SK-N-SH treated with all-trans-retinoic acid at 6 μM for 48 hours (cell line): ENCODE data around the gene CYP46A1.

Experiments used
- ATAC-seq: fragments of 200-7000 bp; cut with Tn5 transposase; 3 replicates; pipeline ENCODE4 v1.9.1; 2020; ENCODE audit warnings: mild to moderate bottlenecking, moderate library complexity
- BACH2 ChIP-seq: fragments of 250-450 bp; sonication (Bioruptor Pico); IDR thresholded peaks from 2 replicates; pipeline ENCODE4 v1.9.0; 2021; ENCODE audit warnings: mild to moderate bottlenecking, borderline replicate concordance
- ESRRG ChIP-seq: fragments of 250-450 bp; sonication (Bioruptor Pico); IDR thresholded peaks from 2 replicates; pipeline ENCODE4 v1.6.1; 2021; ENCODE audit warnings: mild to moderate bottlenecking
- GLIS3 ChIP-seq: fragments of 250-450 bp; sonication (Bioruptor Pico); IDR thresholded peaks from 2 replicates; pipeline ENCODE4 v1.5.0; 2020; ENCODE audit warnings: mild to moderate bottlenecking, moderate library complexity
- ISL1 ChIP-seq: fragments of 250-450 bp; sonication (Bioruptor Pico); IDR thresholded peaks from 2 replicates; pipeline ENCODE4 v2.1.2; 2022; ENCODE audit warnings: mild to moderate bottlenecking, moderate library complexity
- OSR1 ChIP-seq: fragments of 250-450 bp; sonication (Bioruptor Pico); IDR thresholded peaks from 2 replicates; pipeline ENCODE4 v1.8.0; 2022; ENCODE audit warnings: moderate library complexity, mild to moderate bottlenecking, inconsistent platforms
- PPARA ChIP-seq: fragments of 250-450 bp; sonication (Bioruptor Pico); IDR thresholded peaks from 2 replicates; pipeline ENCODE4 v1.5.0; 2020; ENCODE audit warnings: mild to moderate bottlenecking, borderline replicate concordance
- RARB ChIP-seq: fragments of 250-450 bp; sonication (Bioruptor Pico); IDR thresholded peaks from 2 replicates; pipeline ENCODE4 v1.8.0; 2021; ENCODE audit warnings: mild to moderate bottlenecking, moderate library complexity
- SNAI2 ChIP-seq: fragments of 250-450 bp; sonication (Bioruptor Pico); IDR thresholded peaks from 2 replicates; pipeline ENCODE4 v1.5.0; 2020; ENCODE audit warnings: mild to moderate bottlenecking, moderate library complexity
- TCF4 ChIP-seq: fragments of 250-450 bp; sonication (Bioruptor Pico); IDR thresholded peaks from 2 replicates; pipeline ENCODE4 v1.8.0; 2021; ENCODE audit warnings: mild to moderate bottlenecking, moderate library complexity, borderline replicate concordance
- TOX ChIP-seq: fragments of 250-450 bp; sonication (Bioruptor Pico); IDR thresholded peaks from 2 replicates; pipeline ENCODE4 v1.8.0; 2021; ENCODE audit warnings: mild to moderate bottlenecking, moderate library complexity, borderline replicate concordance
- ZC3H10 ChIP-seq: fragments of 250-450 bp; sonication (Bioruptor Pico); IDR thresholded peaks from 2 replicates; pipeline ENCODE4 v1.5.1; 2021; ENCODE audit warnings: mild to moderate bottlenecking, moderate library complexity
- ZFP3 ChIP-seq: fragments of 250-450 bp; sonication (Bioruptor Pico); IDR thresholded peaks from 2 replicates; pipeline ENCODE4 v1.5.0; 2020; ENCODE audit warnings: mild to moderate bottlenecking, moderate library complexity
- ZFP30 ChIP-seq: fragments of 450-650 bp; formaldehyde crosslinking; IDR thresholded peaks from 2 replicates; pipeline ENCODE4 v1.5.0; 2022; ENCODE audit warnings: mild to moderate bottlenecking, moderate library complexity
- ZNF565 ChIP-seq: fragments of 450-650 bp; formaldehyde crosslinking; conservative IDR thresholded peaks from 2 replicates; pipeline ENCODE4 v1.5.0; 2020; ENCODE audit warnings: low read depth, mild to moderate bottlenecking, moderate library complexity
- ZNF70 ChIP-seq: fragments of 450-650 bp; formaldehyde crosslinking; IDR thresholded peaks from 2 replicates; pipeline ENCODE4 v1.5.0; 2020; ENCODE audit warnings: mild to moderate bottlenecking, moderate library complexity
- TF ChIP-seq, protein P1 (sequence below): fragments of 250-450 bp; sonication (Bioruptor Pico); IDR thresholded peaks from 2 replicates; pipeline ENCODE4 v1.8.0; 2020; ENCODE audit warnings: mild to moderate bottlenecking, moderate library complexity, borderline replicate concordance
- TF ChIP-seq, protein P2 (sequence below): fragments of 250-450 bp; sonication (Bioruptor Pico); IDR thresholded peaks from 2 replicates; pipeline ENCODE4 v1.8.0; 2021; ENCODE audit warnings: low read depth, mild to moderate bottlenecking, moderate library complexity, borderline replicate concordance
- TF ChIP-seq, protein P3 (sequence below): fragments of 250-450 bp; sonication (Bioruptor Pico); IDR thresholded peaks from 2 replicates; pipeline ENCODE4 v1.5.1; 2021; ENCODE audit warnings: mild to moderate bottlenecking, moderate library complexity
- TF ChIP-seq, protein P4 (sequence below): fragments of 250-450 bp; sonication (Bioruptor Pico); IDR thresholded peaks from 2 replicates; pipeline ENCODE4 v1.5.1; 2020; ENCODE audit warnings: low read depth, mild to moderate bottlenecking, moderate library complexity

The CYP46A1 gene

DNA sequence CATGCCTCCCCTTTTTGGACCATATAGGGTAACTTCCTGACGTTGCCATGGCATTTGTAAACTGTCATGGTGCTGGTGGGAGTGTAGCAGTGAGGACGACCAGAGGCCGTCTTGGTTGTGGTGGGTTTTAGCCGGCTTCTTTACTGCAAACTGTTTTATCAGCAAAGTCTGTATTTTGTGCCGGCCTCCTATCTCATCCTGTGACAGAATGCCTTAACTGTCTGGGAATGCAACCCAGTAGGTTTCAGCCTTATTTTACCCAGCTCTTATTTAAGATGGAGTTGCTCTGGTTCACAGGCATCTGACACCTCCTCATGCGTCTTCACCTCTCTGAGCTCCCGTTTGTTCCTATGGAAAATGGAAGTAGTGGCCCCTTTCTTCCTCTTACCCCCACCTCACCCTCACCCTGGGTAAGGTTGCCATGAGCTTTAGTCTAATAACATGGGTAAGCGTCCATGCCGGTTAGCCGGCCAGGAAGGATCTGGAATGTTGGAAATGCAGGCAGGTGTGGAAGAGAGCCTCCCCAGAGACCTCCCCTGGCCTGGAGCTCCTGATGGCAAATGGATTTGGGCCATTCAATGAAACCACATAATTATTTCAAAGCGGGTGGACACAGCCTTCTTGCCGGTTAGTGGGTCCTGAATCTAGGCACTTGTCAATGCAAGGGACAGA lies 20.6 kb upstream of the CYP46A1 start:
- TF ChIP-seq ESRRG (CRISPR knock-in tag) = no peak
- ATAC-seq = no peak

DNA sequence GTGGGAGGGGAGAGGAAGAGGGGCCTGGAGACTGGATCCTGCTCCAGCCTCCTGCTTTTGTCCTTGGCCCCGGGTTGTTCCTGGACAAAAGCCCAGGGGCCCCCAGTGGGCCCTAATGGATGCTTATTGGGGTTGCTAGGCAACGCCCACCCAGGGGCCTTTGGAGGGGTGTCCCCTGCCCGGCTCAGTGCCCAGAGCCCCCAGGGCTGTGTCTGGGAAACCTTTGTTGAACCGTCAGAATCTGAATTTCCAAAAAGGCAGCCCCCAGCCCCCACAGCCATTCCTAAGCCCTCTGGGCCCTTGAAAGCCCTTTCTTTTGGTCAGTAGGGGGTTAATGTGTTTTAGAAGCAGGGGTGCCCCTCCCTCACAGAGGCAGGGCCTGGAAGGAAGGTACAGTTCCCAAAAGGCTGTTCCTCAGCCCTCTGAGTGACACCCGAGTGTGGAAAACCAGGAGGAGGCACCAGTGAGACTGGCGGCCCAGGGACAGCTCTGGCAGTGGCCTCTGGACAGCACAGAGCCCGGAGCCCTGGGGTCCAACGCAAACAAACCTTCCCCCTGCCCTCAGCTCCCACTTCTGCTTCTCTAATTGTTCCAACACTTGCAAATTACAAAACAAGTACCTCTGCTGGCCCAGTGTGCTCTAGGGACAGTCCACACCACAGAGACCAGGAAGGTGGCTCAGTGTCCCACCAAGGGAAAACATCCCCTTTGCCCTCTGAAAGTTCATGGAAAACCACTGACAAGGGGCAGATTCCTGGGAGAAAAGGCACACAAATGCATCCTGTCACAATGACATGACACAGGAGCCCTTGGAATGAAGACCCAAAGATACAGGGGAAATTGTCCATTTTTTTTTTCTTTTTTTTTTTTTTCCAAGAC lies 19.8 kb upstream of the CYP46A1 start:
- TF ChIP-seq ISL1 (CRISPR knock-in tag) (peak; percentile 29; the same call in 1 of the 2 replicates), ZFP3 (CRISPR knock-in tag) (no peak)
- TF ChIP-seq, all 23 proteins: peak for 1
- ATAC-seq = peak; percentile 45

DNA sequence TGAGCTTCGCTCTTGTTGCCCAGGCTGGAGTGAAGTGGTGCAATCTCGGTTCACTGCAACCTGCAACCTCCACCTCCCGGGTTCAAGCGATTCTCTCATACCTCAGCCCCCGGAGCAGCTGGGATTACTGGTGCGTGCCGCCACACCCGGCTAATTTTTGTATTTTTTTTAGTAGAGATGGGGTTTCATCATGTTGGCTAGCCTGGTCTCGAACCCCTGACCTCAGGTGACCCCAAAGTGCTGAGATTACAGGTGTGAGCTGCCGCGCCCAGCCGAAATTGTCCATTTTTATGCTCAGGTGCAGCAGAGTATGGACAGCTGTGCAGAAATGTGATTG lies 19.2 kb upstream of the CYP46A1 start:
- ATAC-seq = no peak; the same call in 2 of the 3 replicates
- TF ChIP-seq, protein P1, sequence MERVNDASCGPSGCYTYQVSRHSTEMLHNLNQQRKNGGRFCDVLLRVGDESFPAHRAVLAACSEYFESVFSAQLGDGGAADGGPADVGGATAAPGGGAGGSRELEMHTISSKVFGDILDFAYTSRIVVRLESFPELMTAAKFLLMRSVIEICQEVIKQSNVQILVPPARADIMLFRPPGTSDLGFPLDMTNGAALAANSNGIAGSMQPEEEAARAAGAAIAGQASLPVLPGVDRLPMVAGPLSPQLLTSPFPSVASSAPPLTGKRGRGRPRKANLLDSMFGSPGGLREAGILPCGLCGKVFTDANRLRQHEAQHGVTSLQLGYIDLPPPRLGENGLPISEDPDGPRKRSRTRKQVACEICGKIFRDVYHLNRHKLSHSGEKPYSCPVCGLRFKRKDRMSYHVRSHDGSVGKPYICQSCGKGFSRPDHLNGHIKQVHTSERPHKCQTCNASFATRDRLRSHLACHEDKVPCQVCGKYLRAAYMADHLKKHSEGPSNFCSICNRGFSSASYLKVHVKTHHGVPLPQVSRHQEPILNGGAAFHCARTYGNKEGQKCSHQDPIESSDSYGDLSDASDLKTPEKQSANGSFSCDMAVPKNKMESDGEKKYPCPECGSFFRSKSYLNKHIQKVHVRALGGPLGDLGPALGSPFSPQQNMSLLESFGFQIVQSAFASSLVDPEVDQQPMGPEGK = no peak
- no peak for TF ChIP-seq RARB (CRISPR knock-in tag)
- no peak for TF ChIP-seq ZC3H10 (CRISPR knock-in tag)
- no peak for TF ChIP-seq OSR1 (CRISPR knock-in tag)
- TF ChIP-seq BACH2 (CRISPR knock-in tag) = no peak
- no peak for TF ChIP-seq TCF4 (CRISPR knock-in tag)
- TF ChIP-seq, protein P2, sequence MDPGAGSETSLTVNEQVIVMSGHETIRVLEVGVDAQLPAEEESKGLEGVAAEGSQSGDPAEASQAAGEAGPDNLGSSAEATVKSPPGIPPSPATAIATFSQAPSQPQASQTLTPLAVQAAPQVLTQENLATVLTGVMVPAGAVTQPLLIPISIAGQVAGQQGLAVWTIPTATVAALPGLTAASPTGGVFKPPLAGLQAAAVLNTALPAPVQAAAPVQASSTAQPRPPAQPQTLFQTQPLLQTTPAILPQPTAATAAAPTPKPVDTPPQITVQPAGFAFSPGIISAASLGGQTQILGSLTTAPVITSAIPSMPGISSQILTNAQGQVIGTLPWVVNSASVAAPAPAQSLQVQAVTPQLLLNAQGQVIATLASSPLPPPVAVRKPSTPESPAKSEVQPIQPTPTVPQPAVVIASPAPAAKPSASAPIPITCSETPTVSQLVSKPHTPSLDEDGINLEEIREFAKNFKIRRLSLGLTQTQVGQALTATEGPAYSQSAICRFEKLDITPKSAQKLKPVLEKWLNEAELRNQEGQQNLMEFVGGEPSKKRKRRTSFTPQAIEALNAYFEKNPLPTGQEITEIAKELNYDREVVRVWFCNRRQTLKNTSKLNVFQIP (CRISPR knock-in tag) = no peak
- TF ChIP-seq PPARA (CRISPR knock-in tag) = no peak
- TF ChIP-seq SNAI2 (CRISPR knock-in tag) = no peak
- TF ChIP-seq ZFP3 (CRISPR knock-in tag) = no peak
- TF ChIP-seq, protein P3, sequence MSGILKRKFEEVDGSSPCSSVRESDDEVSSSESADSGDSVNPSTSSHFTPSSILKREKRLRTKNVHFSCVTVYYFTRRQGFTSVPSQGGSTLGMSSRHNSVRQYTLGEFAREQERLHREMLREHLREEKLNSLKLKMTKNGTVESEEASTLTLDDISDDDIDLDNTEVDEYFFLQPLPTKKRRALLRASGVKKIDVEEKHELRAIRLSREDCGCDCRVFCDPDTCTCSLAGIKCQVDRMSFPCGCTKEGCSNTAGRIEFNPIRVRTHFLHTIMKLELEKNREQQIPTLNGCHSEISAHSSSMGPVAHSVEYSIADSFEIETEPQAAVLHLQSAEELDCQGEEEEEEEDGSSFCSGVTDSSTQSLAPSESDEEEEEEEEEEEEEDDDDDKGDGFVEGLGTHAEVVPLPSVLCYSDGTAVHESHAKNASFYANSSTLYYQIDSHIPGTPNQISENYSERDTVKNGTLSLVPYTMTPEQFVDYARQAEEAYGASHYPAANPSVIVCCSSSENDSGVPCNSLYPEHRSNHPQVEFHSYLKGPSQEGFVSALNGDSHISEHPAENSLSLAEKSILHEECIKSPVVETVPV = no peak
- TF ChIP-seq, protein P4, sequence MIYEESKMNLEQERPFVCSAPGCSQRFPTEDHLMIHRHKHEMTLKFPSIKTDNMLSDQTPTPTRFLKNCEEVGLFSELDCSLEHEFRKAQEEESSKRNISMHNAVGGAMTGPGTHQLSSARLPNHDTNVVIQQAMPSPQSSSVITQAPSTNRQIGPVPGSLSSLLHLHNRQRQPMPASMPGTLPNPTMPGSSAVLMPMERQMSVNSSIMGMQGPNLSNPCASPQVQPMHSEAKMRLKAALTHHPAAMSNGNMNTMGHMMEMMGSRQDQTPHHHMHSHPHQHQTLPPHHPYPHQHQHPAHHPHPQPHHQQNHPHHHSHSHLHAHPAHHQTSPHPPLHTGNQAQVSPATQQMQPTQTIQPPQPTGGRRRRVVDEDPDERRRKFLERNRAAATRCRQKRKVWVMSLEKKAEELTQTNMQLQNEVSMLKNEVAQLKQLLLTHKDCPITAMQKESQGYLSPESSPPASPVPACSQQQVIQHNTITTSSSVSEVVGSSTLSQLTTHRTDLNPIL (CRISPR knock-in tag) = no peak
- TF ChIP-seq GLIS3 = no peak

DNA sequence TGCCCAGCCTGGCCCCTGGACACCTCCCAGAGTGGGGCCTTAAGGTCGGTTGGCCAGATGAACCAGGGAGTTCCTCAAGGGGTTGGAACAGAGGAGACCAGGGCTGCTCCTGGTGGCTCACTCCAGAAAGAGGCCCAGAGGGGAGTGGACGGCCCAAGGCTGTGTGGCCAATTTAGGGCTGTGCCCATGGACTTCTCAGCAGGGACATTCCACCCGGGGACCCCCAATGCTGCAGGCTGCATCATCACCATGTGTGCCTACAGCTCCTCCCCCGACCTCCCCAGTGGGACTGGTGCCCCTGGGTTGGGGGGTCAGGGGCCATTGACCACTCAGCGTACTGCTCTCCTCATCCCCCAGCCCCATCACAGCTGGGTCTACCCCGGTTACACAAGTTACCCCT lies 17.6 kb upstream of the CYP46A1 start:
- no peak for ATAC-seq
- TF ChIP-seq ZNF565 (no peak), ZC3H10 (CRISPR knock-in tag) (no peak)

DNA sequence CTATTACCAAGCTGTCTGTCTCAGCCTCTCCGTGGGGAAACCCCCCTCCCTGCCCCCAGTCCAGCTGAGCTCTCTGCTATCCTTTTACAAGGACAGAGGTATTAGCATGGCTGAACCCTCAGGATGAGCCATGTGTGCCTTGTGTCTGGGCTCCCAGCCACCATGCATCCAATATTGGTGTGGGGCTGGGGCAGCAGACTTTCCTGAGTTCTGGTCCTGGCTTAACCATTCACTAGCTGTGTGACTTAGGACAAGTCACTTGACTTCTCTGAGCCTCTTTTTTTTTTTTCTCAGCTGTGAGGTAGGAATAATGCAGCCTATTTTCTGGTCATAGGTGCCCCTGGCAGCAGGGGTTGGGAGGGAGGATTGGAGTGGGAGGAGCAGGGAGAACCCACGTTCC lies 17.1 kb upstream of the CYP46A1 start:
- no peak for ATAC-seq
- TF ChIP-seq ZFP3 (CRISPR knock-in tag) (no peak), OSR1 (CRISPR knock-in tag) (no peak), GLIS3 (no peak)
- TF ChIP-seq, all 23 proteins: peak for 0

DNA sequence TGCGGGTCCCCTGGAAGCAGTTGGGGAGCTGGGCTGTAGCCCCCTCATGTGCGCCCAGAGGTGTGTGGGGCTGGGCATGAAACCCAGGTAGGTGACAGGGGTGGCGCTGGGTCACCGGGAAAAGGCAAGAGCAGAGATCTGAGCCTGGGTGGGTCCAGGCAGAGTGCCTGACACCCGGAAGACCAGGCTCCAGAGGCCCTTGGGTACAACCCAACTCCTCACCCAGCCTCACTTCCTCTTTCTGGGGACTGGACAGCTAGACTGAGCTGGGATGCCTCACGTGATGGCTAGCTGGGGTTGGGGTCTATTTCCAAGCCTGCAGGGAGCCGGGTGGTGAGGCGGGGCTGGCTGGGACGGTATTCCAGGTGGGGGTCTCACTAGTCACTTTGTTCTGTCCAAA lies 16.3 kb upstream of the CYP46A1 start:
- no peak for TF ChIP-seq ISL1 (CRISPR knock-in tag)
- no peak for TF ChIP-seq ZNF70 (CRISPR knock-in tag)
- TF ChIP-seq ZFP30 (CRISPR knock-in tag) = no peak
- TF ChIP-seq ESRRG (CRISPR knock-in tag) = no peak
- no peak for TF ChIP-seq TOX (CRISPR knock-in tag)
- no peak for ATAC-seq
